ENCODE data around the gene HSPH1. TPM values are rescaled to one million over a fixed set of nuclear protein-coding genes. Genes with fewer than 3 reads are reported as not detected.

Gene HSPH1
- total RNA-seq, 4 donors from 2014 or later = 36.5 to 47.0 (median 42.2) TPM

DNA sequence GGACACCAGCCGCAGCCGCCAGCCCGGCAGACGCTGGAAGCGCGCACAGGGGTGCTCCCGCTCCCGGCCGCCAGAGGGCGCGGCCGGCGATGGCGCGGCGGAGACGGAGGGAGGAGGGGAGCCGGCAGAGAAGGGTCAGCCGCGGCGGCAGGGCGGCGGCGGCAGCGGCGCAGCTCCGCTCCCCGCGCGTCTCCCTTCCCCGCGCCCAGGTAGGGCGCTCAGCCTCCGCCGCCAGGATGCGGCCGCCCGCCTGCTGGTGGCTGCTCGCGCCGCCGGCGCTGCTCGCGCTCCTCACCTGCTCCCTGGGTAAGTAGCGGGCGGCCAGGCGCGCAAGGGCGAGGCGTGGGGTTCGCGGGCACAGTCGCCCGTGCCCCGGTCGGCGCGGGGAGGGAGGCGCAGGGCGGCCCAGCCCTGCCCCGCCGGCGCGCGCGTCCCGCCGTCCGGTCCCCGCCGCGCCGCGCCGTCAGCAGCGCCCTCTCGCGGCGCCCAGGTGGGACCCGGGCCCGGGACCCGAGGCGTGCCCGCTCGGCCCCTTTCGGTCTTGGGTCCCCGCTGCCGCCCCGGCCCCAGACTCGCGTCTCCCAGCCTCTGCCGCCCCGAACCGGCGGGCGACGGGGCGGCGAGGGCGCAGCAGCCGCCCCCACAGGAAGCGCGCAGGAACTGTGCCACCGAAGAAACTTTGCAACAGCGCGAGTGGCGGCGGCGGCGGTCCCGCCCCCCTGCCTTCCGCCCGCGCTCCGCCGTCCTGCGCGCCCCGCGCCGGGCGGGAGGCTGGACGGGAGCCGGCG lies 38.3 kb upstream of the HSPH1 start, which contains the start of gene B3GLCT:
Gene B3GLCT (plus strand): TSS at position 127 of the 788 bp plus-strand sequence. CDS start 110 bp downstream, at position 237.
- peaks cover 0 to 36% (median 7%) of the 10 kb centered on the region in 3 donors for H3K4me1 ChIP-seq
- TF ChIP-seq POLR2A (IDR thresholded peaks at IDR 0.05) (peak; percentile 19 to 43), EP300 (IDR thresholded peaks at IDR 0.05) (no peak), POLR2AphosphoS5 (IDR thresholded peaks at IDR 0.05) (no peak)
- TF ChIP-seq, protein P1, sequence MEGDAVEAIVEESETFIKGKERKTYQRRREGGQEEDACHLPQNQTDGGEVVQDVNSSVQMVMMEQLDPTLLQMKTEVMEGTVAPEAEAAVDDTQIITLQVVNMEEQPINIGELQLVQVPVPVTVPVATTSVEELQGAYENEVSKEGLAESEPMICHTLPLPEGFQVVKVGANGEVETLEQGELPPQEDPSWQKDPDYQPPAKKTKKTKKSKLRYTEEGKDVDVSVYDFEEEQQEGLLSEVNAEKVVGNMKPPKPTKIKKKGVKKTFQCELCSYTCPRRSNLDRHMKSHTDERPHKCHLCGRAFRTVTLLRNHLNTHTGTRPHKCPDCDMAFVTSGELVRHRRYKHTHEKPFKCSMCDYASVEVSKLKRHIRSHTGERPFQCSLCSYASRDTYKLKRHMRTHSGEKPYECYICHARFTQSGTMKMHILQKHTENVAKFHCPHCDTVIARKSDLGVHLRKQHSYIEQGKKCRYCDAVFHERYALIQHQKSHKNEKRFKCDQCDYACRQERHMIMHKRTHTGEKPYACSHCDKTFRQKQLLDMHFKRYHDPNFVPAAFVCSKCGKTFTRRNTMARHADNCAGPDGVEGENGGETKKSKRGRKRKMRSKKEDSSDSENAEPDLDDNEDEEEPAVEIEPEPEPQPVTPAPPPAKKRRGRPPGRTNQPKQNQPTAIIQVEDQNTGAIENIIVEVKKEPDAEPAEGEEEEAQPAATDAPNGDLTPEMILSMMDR (IDR thresholded peaks at IDR 0.05) = peak; percentile 87 to 97 (median 91)
- WGBS, 2 donors (ENCODE audit: low coverage in 1 of 2) = no CpG with 5 or more reads among the region's 126 CpGs
- H3K27me3 ChIP-seq = no peaks in the 10 kb centered on the region
- H3K36me3 ChIP-seq = no peaks in the 10 kb centered on the region
- peak within 1 kb of the TSS; percentile 75 to 99 (median 97) for H3K27ac ChIP-seq
- H3K4me3 ChIP-seq = peak within 1 kb of the TSS; percentile 71 to 78
- H3K9me3 ChIP-seq = no peaks in the 10 kb centered on the region
- ATAC-seq = peak; percentile 95

DNA sequence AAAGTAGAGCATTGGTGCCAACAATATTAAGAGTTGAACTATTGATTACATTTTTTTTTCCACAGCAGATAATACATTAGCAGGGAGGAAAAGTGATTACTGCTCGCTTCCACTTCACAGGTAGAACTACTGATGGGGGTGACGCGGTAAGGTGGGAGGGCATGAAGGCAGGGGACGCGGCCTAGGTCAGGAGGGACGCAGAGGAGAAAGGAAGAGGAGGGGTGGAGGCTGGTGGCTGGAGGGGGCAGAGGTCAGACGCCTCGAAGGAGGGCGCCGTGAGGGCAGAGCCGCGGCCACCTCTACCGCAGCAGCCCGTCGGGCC lies 37.8 kb upstream of the HSPH1 start:
- Histone ChIP-seq H3K36me3 (no peaks in the 10 kb centered on the region), H3K4me3 (peak overlapping the region; percentile 71 to 78), H3K27ac (peak overlapping the region in 3 of 4 donors; percentile 97 to 99 (median 97)), H3K4me1 (peaks cover 0 to 32% (median 7%) of the 10 kb centered on the region in 3 donors), H3K9me3 (no peaks in the 10 kb centered on the region), H3K27me3 (no peaks in the 10 kb centered on the region)
- no peak for ATAC-seq
- TF ChIP-seq POLR2AphosphoS5 (IDR thresholded peaks at IDR 0.05) (no peak), POLR2A (IDR thresholded peaks at IDR 0.05) (no peak), EP300 (IDR thresholded peaks at IDR 0.05) (no peak)
- TF ChIP-seq, protein P1 (IDR thresholded peaks at IDR 0.05) = no peak
- 7 to 37% methylated on average over 3 to 13 of the region's 15 CpGs for WGBS, 2 donors (ENCODE audit: low coverage in 1 of 2)

DNA sequence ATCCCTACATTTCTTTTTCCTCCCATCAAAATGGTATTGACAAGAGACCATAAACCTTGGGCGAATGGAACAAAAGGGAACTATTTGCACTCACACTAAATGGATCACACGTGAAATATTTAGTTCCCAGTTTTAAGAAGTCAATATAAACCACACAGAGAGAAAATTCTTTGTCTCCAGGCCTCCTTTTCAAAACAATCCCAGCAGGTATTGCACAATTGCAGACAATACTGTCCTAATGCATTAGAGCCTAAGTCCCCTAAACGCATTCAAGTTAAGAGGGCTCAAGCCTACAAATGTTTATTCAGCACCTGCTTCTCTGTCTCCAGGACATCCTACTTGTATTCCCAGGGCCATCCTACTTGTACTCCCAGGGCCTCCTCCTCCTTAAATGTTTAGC lies 36.8 kb upstream of the HSPH1 start:
- H3K9me3 ChIP-seq = no peaks in the 10 kb centered on the region
- no peak overlapping the region for H3K27ac ChIP-seq
- H3K4me3 ChIP-seq = no peak overlapping the region
- 82 to 84% methylated on average over 3 of the region's 3 CpGs for WGBS, 2 donors (ENCODE audit: low coverage in 1 of 2)
- no peaks in the 10 kb centered on the region for H3K27me3 ChIP-seq
- TF ChIP-seq POLR2AphosphoS5 (IDR thresholded peaks at IDR 0.05) (no peak), EP300 (IDR thresholded peaks at IDR 0.05) (no peak), POLR2A (IDR thresholded peaks at IDR 0.05) (no peak)
- TF ChIP-seq, protein P1 (IDR thresholded peaks at IDR 0.05) = no peak
- no peaks in the 10 kb centered on the region for H3K36me3 ChIP-seq
- ATAC-seq = no peak
- H3K4me1 ChIP-seq = peaks cover 0 to 28% (median 7%) of the 10 kb centered on the region in 3 donors

DNA sequence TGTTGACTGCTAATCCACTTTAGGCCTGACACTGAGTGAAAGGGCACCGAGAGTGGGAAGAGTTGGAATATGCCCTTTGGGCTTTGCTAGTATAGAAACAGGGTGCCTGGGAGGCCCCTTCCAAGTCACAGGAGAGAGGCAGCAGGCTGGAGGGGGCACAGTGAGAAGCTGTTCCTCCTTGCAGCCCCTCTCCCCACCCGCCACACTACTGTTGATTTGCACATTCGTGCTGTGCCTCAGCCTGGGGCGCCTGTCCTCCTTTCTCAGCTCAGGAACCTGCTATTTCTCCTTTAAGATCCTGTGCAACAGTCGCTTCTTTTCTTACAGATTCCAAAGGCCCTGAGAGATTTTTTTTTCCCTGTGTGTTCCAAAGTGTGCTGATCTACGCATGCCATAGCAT lies 35.3 kb upstream of the HSPH1 start:
- TF ChIP-seq POLR2A (IDR thresholded peaks at IDR 0.05) (no peak), POLR2AphosphoS5 (IDR thresholded peaks at IDR 0.05) (no peak), EP300 (IDR thresholded peaks at IDR 0.05) (no peak)
- TF ChIP-seq, protein P1 (IDR thresholded peaks at IDR 0.05) = no peak
- 86 to 96% methylated on average over 1 to 6 of the region's 6 CpGs for WGBS, 2 donors (ENCODE audit: low coverage in 1 of 2)

DNA sequence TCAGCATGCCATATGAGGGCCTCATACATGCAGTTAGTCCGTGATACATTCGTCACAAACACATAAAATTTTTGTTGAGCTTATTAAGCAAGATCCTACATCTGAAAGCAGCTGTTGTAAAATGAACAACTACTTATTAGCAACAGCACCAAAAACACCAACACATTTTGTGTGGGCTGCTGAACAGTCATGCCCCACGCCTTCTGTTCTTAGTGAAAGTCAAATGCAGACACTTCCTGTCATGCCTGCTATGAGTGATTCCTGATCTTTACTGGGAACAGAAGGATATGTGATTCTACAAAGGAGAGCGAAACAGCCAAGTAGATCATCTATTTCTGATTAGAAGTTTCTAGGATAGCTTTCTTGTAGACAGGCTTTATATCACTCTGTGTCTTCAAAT lies 33.9 kb upstream of the HSPH1 start:
- H3K36me3 ChIP-seq = no peaks in the 10 kb centered on the region
- H3K9me3 ChIP-seq = no peaks in the 10 kb centered on the region
- ATAC-seq = no peak
- no peak overlapping the region for H3K27ac ChIP-seq
- WGBS, 2 donors (ENCODE audit: low coverage in 1 of 2) = 96 to 100% methylated on average over 4 of the region's 4 CpGs
- no peak overlapping the region for H3K4me3 ChIP-seq
- H3K4me1 ChIP-seq = peaks cover 0 to 15% (median 0%) of the 10 kb centered on the region in 3 donors
- no peaks in the 10 kb centered on the region for H3K27me3 ChIP-seq
- no peak for TF ChIP-seq POLR2AphosphoS5 (IDR thresholded peaks at IDR 0.05)
- TF ChIP-seq, protein P1 (IDR thresholded peaks at IDR 0.05) = no peak
- no peak for TF ChIP-seq POLR2A (IDR thresholded peaks at IDR 0.05)
- no peak for TF ChIP-seq EP300 (IDR thresholded peaks at IDR 0.05)

More for the DNA sequence above, 35.3 kb upstream of the HSPH1 start:
- peaks cover 0 to 28% (median 7%) of the 10 kb centered on the region in 3 donors for H3K4me1 ChIP-seq
- ATAC-seq = no peak
- no peak overlapping the region for H3K27ac ChIP-seq
- H3K9me3 ChIP-seq = no peaks in the 10 kb centered on the region
- H3K27me3 ChIP-seq = no peaks in the 10 kb centered on the region
- H3K4me3 ChIP-seq = no peak overlapping the region
- H3K36me3 ChIP-seq = no peaks in the 10 kb centered on the region

All from gastroesophageal sphincter (tissue), 4 donors.